Measurements from ENCODE around the gene ANKRD17.

Gene ANKRD17

DNA sequence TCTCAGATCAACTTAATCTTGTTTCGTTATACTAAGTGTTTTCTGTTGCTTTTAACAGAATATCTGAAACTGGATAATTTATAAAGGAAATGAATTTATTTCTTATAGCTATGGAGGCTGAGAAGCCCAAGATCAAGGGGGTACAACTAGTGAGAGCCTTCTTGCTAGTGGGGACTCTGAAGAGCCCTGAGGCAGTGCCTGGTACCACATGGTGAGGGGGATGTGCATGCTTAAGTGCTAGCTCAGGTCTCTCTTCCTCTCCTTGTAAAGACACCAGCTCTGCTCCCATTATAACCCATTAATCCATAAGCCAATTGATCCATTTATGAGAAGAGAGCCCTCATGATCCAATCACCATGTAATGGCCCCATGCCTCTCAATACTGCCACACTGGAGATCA lies 207.0 kb downstream of the ANKRD17 start:
- DNase-seq (ENCODE audit: low read depth): no peak

DNA sequence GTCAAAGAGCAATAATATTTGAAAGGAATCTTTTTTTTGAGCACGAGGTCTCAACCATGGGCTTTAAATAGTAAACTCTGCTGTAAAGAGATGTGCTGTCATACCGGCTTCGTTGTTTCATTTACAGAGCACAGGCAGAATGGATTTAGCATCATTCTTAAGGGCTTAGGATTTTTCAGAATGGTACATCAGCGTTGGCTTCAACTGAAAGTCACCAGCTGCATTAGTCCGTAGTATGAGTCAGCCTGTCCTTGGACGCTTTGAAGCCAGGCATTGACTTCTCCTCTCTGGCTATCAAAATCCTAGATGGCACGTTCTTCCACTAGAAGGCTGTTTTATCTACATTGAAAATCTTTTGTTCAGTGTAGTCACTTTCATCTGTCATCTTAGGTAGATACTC lies 212.7 kb downstream of the ANKRD17 start:
- no peak for DNase-seq (ENCODE audit: low read depth)

DNA sequence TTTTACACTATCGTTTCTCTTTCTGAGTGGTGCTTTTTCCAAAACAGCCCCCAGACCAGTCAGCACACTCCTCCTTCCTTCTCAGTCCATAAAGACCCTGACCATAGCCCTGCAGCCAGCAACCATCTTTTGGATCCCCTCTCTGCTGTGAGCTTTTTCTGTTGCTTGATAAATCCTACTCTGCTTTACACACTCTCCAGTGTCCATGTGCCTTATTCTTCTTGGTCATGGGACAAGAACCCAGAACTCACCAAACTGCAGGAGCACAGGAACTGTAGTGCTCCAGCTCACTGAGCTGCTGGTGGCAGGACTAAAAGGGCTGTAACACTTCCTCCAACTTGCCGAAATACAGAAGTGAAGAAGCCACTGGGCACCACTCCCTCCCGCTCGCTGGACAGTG lies 221.5 kb downstream of the ANKRD17 start:
- DNase-seq (ENCODE audit: low read depth): no peak

DNA sequence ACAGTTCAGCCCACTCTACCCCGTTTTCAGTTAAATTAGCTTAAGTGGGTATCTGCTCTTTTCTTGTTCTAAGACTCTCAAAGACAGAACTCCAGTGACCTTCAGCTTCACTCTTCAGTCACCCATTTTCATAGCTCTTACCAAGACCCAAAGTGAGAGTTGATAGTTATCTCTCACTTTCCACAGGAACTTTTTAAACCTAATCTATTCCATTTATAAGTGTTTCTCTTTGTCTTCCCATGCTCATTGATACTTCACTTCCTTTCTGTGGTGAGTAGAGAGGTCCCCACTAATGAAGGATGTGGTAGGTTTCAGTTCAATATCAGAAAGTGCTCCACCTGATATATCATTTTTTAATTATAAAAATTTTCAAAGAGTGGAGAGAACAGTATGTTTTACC lies 222.5 kb downstream of the ANKRD17 start:
- DNase-seq (ENCODE audit: low read depth): no peak

DNA sequence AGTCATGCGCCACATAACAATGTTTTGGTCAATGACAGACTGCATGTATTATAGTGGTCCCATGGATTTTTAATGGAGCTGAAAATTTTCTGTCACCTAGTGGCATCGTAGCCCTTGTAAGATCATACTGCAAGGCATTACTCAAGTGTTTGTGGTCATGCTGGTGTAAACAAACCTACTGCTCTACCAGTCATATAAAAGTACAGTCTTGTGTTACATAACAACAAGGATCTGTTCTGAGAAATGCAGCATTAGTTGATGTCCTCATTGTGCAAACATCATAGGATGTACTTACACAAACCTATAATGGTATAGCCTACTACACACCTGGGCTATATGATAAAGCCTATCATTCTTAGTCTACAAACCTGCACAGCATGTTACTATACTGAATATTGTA lies 223.7 kb downstream of the ANKRD17 start:
- no peak for DNase-seq (ENCODE audit: low read depth)

DNA sequence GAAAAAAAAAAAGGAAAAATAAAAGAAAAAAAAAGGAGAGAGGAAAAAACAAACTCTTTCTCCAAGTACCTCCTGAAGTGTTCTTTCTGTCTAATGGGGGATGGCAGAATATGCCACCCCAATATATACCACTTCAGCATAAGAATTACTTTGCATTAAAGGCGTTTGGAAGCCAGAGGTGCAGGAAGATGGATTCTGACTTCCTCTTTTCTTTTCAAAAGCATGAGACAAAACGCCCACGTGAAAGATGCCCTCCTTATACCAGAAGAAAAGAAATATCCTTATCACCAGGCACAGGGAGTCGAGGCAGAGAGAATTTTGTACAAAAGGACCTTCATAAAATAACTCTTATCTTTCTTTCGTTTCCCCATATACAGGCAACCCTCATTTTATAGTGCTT lies 230.0 kb downstream of the ANKRD17 start:
- DNase-seq (ENCODE audit: low read depth): no peak

All from HS-5 (cell line).